ENCODE results near the gene SLCO6A1.

- TF ChIP-seq CTCF (IDR thresholded peaks at IDR 0.05; ENCODE audit: low read depth, low read length) (no peak), EZH2phosphoT487 (IDR thresholded peaks at IDR 0.05; ENCODE audit: low read depth) (no peak)
These were observed 40.8 kb upstream of the SLCO6A1 start for GRCh38 chr5:102539562-102539961.

All from OCI-LY3 (cell line).